NCI-H2107 (cell line): ENCODE results near the gene PRM2.

Experiments
- DNase-seq: peaks from one replicate; lab custom pipeline; 2025; lab: John Stamatoyannopoulos, UW

PRM2 gene

GRCh38 chr16:11248133-11248532 is 28.1 kb downstream of the PRM2 start:
- no peak for DNase-seq

GRCh38 chr16:11245988-11246387 is 30.3 kb downstream of the PRM2 start:
- DNase-seq: no peak

GRCh38 chr16:11245222-11245737 is 31.0 kb downstream of the PRM2 start:
- DNase-seq: no peak

- no peak for DNase-seq
Measured at GRCh38 chr16:11242658-11243057, 33.6 kb downstream of the PRM2 start.

GRCh38 chr16:11241480-11242204 is 34.6 kb downstream of the PRM2 start:
- DNase-seq: no peak

GRCh38 chr16:11240636-11241473 is 35.4 kb downstream of the PRM2 start:
- no peak for DNase-seq

GRCh38 chr16:11239644-11240632 is 36.3 kb downstream of the PRM2 start:
- DNase-seq: no peak

- no peak for DNase-seq
Measured at GRCh38 chr16:11238272-11239202, 37.7 kb downstream of the PRM2 start.

- no peak for DNase-seq
Measured at GRCh38 chr16:11236461-11237254, 39.6 kb downstream of the PRM2 start.

- no peak for DNase-seq
Measured at GRCh38 chr16:11235703-11235991, 40.6 kb downstream of the PRM2 start.

GRCh38 chr16:11234884-11235702 is 41.2 kb downstream of the PRM2 start:
- DNase-seq: no peak

GRCh38 chr16:11233727-11234376 is 42.4 kb downstream of the PRM2 start:
- DNase-seq: no peak

GRCh38 chr16:11232852-11233726 is 43.2 kb downstream of the PRM2 start:
- DNase-seq: no peak

- DNase-seq: no peak
Measured at GRCh38 chr16:11232302-11232851, 43.9 kb downstream of the PRM2 start.

- DNase-seq: no peak
Measured at GRCh38 chr16:11231367-11231970, 44.8 kb downstream of the PRM2 start.

- no peak for DNase-seq
Measured at GRCh38 chr16:11229906-11230305, 46.4 kb downstream of the PRM2 start.

- no peak for DNase-seq
Measured at GRCh38 chr16:11229432-11229831, 46.8 kb downstream of the PRM2 start.
